HepG2 (cell line): Measurements from ENCODE around the gene ZNF544. TPM values are rescaled to one million over a fixed set of nuclear protein-coding genes. Genes with fewer than 3 reads are reported as not detected.
A peak's percentile ranks its signal among the peaks of the same experiment; 100 is the strongest.

Source experiments
- ATAC-seq: fragments of 200-7000 bp; cut with Tn5 transposase; 3 replicates; pipeline ENCODE4 v1.9.1; 2020; ENCODE audit warnings: mild to moderate bottlenecking, moderate library complexity
- BruUV-seq: library from RNA; stranded (reverse); fragments of 400-500 nt; replicated peaks from 2 replicates; lab custom pipeline; 2021; lab: Mats Ljungman, UMichigan
- CTCF ChIA-PET: fragments of 300-600 bp; formaldehyde crosslinking; extraction: SDS; loops from one replicate; lab custom pipeline; 2021; ENCODE audit warnings: low total read pairs, inconsistent platforms, low intra/inter-chr PET ratio; lab: Yijun Ruan, JAX
- POLR2A ChIA-PET: fragments of 350-600 bp; sonication (Branson Sonifier 250); formaldehyde crosslinking; loops from one replicate; lab custom pipeline; 2020; ENCODE audit warnings: antibody characterized with exemption, inconsistent platforms; lab: Yijun Ruan, JAX
- DNase-seq: peaks from one replicate; pipeline ENCODE4 v3.0.0-alpha.2; 2015; ENCODE audit warnings: low spot score
- FAIRE-seq: peaks from 3 replicates; lab custom pipeline; 2011; peaks lifted over from hg19 to GRCh38; lab: Jason Lieb, UNC
- H2AFZ ChIP-seq: one replicate; pipeline ENCODE4 v1.6.1; 2011; ENCODE audit warnings: low read length, inconsistent platforms
- H3K27ac ChIP-seq: fragments of 300-600 bp; 3 replicates; pipeline ENCODE4 v1.8.0; 2011; ENCODE audit warnings: mixed run types, mild to moderate bottlenecking, mixed read lengths, low read length, inconsistent platforms; ENCODE audit not compliant: insufficient read depth; ENCODE audit errors: extremely low read length
- H3K27me3 ChIP-seq, 2 experiments: fragments of 200-600 bp in 1 of 2; 2 replicates in 1 of 2; 3 replicates in 1 of 2; pipeline versions ENCODE4 v1.6.0 to v1.8.0; 2011; ENCODE audit warnings: low read length in 2 of 2, mild to moderate bottlenecking in 2 of 2, moderate library complexity in 2 of 2, inconsistent platforms in 1 of 2; ENCODE audit not compliant: insufficient read depth in 2 of 2, control insufficient read depth in 1 of 2
- H3K36me3 ChIP-seq, 2 experiments: fragments of 200-600 bp in 1 of 2; replicated peaks in 1 of 2; 2 replicates in 1 of 2; 3 replicates in 1 of 2; pipeline versions ENCODE4 v1.5.1 to v1.8.0; 2011; ENCODE audit warnings: low read length in 2 of 2, inconsistent platforms in 1 of 2; ENCODE audit not compliant: insufficient read depth in 2 of 2, control insufficient read depth in 1 of 2
- H3K4me1 ChIP-seq: 2 replicates; pipeline ENCODE4 v1.5.1; 2012; ENCODE audit warnings: low read length, inconsistent platforms; ENCODE audit not compliant: insufficient read depth
- H3K4me2 ChIP-seq: 2 replicates; pipeline ENCODE4 v1.6.0; 2011; ENCODE audit warnings: low read depth, low read length, inconsistent platforms
- H3K4me3 ChIP-seq, 3 experiments: fragments of 200-600 bp in 1 of 3; sonication (generic), shearing (Covaris generic) in 1 of 3; replicated peaks in 1 of 3; 2 replicates each; pipeline ENCODE4 v1.5.1; 2011 to 2016; ENCODE audit warnings: low read length in 3 of 3, inconsistent platforms in 2 of 3, low read depth in 2 of 3, mild to moderate bottlenecking in 2 of 3, control low read depth in 1 of 3, mixed read lengths in 1 of 3; ENCODE audit not compliant: insufficient read depth in 1 of 3
- H3K79me2 ChIP-seq: one replicate; pipeline ENCODE4 v1.6.1; 2011; ENCODE audit warnings: low read length, inconsistent platforms; ENCODE audit not compliant: insufficient read depth
- H3K9ac ChIP-seq: 2 replicates; pipeline ENCODE4 v1.6.0; 2011; ENCODE audit warnings: mild to moderate bottlenecking, low read depth, low read length, inconsistent platforms; ENCODE audit not compliant: insufficient read depth
- H3K9me3 ChIP-seq: 2 replicates; pipeline ENCODE4 v1.5.1; 2012; ENCODE audit warnings: mild to moderate bottlenecking, low read length
- H4K20me1 ChIP-seq: 2 replicates; pipeline ENCODE4 v1.6.0; 2011; ENCODE audit warnings: inconsistent platforms, mild to moderate bottlenecking, low read length, moderate library complexity; ENCODE audit not compliant: insufficient read depth
- FOSL2 ChIP-seq: sonication (generic); formaldehyde crosslinking; IDR thresholded peaks from 2 replicates; pipeline ENCODE4 v1.4.0; 2020; ENCODE audit warnings: missing genetic modification reagents
- HIVEP1 ChIP-seq: sonication (generic); formaldehyde crosslinking; IDR thresholded peaks from 2 replicates; pipeline ENCODE4 v1.4.0; 2020; ENCODE audit warnings: mild to moderate bottlenecking, missing genetic modification reagents
- PHF8 ChIP-seq: sonication (generic); formaldehyde crosslinking; IDR thresholded peaks from 2 replicates; pipeline ENCODE4 v1.5.0; 2020; ENCODE audit warnings: missing genetic modification reagents
- SP2 ChIP-seq: sonication (generic); formaldehyde crosslinking; IDR thresholded peaks from 2 replicates; pipeline ENCODE4 v1.5.1; 2020; ENCODE audit warnings: mild to moderate bottlenecking, missing genetic modification reagents
- SP4 ChIP-seq: sonication (generic); formaldehyde crosslinking; IDR thresholded peaks from 2 replicates; pipeline ENCODE4 v1.8.1; 2023; ENCODE audit warnings: mild to moderate bottlenecking, missing genetic modification reagents
- ZNF552 ChIP-seq: sonication (generic); formaldehyde crosslinking; IDR thresholded peaks from 2 replicates; pipeline ENCODE4 v1.9.0; 2022; ENCODE audit warnings: missing genetic modification reagents, mild to moderate bottlenecking, borderline replicate concordance
- ZNF713 ChIP-seq: sonication (generic); formaldehyde crosslinking; IDR thresholded peaks from 2 replicates; pipeline ENCODE4 v1.4.0; 2020; ENCODE audit warnings: mild to moderate bottlenecking, missing genetic modification reagents
- ZNF75D ChIP-seq: sonication (generic); formaldehyde crosslinking; IDR thresholded peaks from 2 replicates; pipeline ENCODE4 v1.8.1; 2023; ENCODE audit warnings: missing genetic modification reagents, mild to moderate bottlenecking, borderline replicate concordance
- WGBS: methylation state at CpG from one replicate; pipeline ENCODE4 v1.1.6; 2017; ENCODE audit warnings: low lambda C conversion rate; 5-methylcytosine and 5-hydroxymethylcytosine counted together
- in situ Hi-C: cut with HindIII; loops from 2 replicates; pipeline ENCODE4 v1.10.0; 2017; ENCODE audit warnings: low pct_unique_long_range_greater_than_20kb; ENCODE audit not compliant: extremely low pct_ligation_motif_present
- intact Hi-C: fragments of 100-400 bp; cut with micrococcal nuclease; formaldehyde crosslinking; loops from one replicate; pipeline ENCODE4 v1.10.0; 2022; ENCODE audit not compliant: unreplicated experiment
- polyA plus RNA-seq, 8 experiments: library from polyadenylated mRNA; depleted of rRNA in 3 of 8; stranded (reverse) in 7 of 8; unstranded in 1 of 8; fragments of >200 nt; fragmentation: Illumina TruSeq in 4 of 8; extraction: Trizol in 4 of 8; gene quantifications; 2 replicates each; pipeline versions ENCODE4 v1.2.1 to v1.2.3, GENCODE V29; 2011 to 2016; ENCODE audit warnings: low read depth in 4 of 8, missing spikeins in 1 of 8, mixed read lengths in 1 of 8; ENCODE audit not compliant: insufficient read depth in 1 of 8
- total RNA-seq, 5 experiments: library from RNA; depleted of rRNA; stranded (reverse); fragments of >200 nt; fragmentation: Illumina TruSeq; extraction: Trizol; gene quantifications; 2 replicates each; pipeline ENCODE4 v1.2.3, GENCODE V29; 2016; ENCODE audit warnings: low read depth in 1 of 5
- TF ChIP-seq, protein P1 (sequence below): sonication (generic); formaldehyde crosslinking; IDR thresholded peaks from 2 replicates; pipeline ENCODE4 v1.4.0; 2020; ENCODE audit warnings: mild to moderate bottlenecking, missing genetic modification reagents
- TF ChIP-seq, protein P2 (sequence below): sonication (generic); formaldehyde crosslinking; IDR thresholded peaks from 2 replicates; pipeline ENCODE4 v1.5.0; 2020; ENCODE audit warnings: mild to moderate bottlenecking, missing genetic modification reagents, moderate library complexity

Gene ZNF544
- total and polyA plus RNA-seq, 2 of the 13 experiments (the other 11 are each of a cell fraction or from before 2014, with no cell fraction given) = 13.1 to 17.0 TPM

DNA sequence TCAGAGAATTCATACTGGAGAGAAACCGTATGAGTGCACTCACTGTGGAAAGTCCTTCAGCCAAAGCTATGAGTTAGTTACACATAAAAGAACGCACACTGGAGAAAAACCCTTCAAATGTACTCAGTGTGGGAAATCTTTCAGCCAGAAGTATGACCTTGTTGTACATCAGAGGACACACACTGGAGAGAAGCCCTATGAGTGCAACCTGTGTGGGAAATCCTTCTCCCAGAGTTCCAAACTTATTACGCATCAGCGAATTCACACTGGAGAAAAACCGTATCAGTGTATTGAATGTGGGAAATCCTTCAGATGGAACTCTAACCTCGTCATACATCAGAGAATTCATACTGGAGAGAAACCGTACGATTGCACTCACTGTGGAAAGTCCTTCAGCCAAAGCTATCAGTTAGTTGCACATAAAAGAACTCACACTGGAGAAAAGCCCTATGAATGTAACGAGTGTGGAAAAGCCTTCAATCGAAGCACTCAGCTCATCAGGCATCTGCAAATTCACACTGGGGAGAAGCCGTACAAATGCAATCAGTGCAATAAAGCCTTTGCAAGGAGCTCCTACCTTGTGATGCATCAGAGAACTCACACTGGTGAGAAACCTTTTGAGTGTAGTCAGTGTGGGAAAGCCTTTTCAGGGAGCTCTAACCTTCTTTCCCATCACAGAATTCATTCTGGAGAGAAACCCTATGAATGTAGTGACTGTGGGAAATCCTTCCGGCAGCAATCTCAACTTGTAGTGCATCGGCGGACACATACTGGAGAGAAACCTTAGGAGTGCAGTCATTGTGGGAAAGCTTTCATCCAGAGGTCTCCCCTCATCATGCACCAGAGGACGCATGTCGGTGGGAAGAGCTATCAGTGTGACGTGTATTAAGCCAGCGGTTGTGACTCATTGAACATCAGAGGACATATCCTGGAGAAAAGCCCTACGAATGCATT is 33.5 kb downstream of the ZNF544 start (continued):
- TF ChIP-seq, protein P1, sequence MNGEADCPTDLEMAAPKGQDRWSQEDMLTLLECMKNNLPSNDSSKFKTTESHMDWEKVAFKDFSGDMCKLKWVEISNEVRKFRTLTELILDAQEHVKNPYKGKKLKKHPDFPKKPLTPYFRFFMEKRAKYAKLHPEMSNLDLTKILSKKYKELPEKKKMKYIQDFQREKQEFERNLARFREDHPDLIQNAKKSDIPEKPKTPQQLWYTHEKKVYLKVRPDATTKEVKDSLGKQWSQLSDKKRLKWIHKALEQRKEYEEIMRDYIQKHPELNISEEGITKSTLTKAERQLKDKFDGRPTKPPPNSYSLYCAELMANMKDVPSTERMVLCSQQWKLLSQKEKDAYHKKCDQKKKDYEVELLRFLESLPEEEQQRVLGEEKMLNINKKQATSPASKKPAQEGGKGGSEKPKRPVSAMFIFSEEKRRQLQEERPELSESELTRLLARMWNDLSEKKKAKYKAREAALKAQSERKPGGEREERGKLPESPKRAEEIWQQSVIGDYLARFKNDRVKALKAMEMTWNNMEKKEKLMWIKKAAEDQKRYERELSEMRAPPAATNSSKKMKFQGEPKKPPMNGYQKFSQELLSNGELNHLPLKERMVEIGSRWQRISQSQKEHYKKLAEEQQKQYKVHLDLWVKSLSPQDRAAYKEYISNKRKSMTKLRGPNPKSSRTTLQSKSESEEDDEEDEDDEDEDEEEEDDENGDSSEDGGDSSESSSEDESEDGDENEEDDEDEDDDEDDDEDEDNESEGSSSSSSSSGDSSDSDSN (CRISPR knock-in tag) = no peak
- no peak for TF ChIP-seq SP2 (CRISPR knock-in tag)
- TF ChIP-seq ZNF75D (CRISPR knock-in tag) = 0 out of 2 replicates have a peak, but pooled peaks have one; percentile 49
- TF ChIP-seq, all 625 proteins: peak for 4

DNA sequence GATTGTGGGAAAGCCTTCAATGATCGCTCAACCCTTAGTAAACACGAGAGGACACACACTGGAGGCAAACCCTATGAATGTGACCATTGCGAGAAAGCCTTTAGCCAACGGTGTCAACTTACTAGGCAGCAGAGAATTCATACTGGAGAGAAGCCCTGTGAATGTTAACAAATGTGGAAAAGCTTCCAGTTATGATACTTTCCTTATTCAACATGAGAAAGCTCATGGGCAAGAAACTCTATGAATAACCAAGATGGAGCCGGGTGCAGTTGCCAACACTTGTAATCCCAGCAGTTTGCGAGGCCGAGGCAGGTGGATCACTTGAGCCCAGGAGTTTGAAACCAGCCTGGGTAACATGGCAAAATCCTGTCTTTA is 34.2 kb downstream of the ZNF544 start:
- intact Hi-C loops (no loop called here), in situ Hi-C loops (loop anchor here (10.0 kb wide), 1 partner anchor 68 kb away; no protein-coding TSS in a partner anchor)
- Histone ChIP-seq H3K4me1 (no peaks in the 10 kb centered on the region), H3K4me3 (no peak overlapping the region), H3K27ac (no peak overlapping the region), H2AFZ (no peak overlapping the region), H3K27me3 (no peaks in the 10 kb centered on the region), H3K36me3 (peaks cover 10 to 45% of the 10 kb centered on the region in 2 experiments), H4K20me1 (no peaks in the 10 kb centered on the region), H3K9ac (no peak overlapping the region), H3K9me3 (peaks cover 99% of the 10 kb centered on the region), H3K4me2 (no peak overlapping the region), H3K79me2 (no peaks in the 10 kb centered on the region)
- ChIA-PET CTCF (no interaction called here), POLR2A (interaction anchor here (1.0 kb wide), 1 partner anchor 16 kb away, joined by 3 read pairs; the partner anchor contains the start of gene ZNF8)
- 96% methylated on average over 7 of the region's 7 CpGs for WGBS
- BruUV-seq = no TSS peak
- FAIRE-seq (no peak), DNase-seq (no peak), ATAC-seq (no peak)
- TF ChIP-seq FOSL2 (CRISPR knock-in tag) (no peak), PHF8 (CRISPR knock-in tag) (no peak), SP4 (CRISPR knock-in tag) (no peak), ZNF713 (CRISPR knock-in tag) (no peak), ZNF552 (CRISPR knock-in tag) (no peak), HIVEP1 (CRISPR knock-in tag) (no peak)
- TF ChIP-seq, protein P2, sequence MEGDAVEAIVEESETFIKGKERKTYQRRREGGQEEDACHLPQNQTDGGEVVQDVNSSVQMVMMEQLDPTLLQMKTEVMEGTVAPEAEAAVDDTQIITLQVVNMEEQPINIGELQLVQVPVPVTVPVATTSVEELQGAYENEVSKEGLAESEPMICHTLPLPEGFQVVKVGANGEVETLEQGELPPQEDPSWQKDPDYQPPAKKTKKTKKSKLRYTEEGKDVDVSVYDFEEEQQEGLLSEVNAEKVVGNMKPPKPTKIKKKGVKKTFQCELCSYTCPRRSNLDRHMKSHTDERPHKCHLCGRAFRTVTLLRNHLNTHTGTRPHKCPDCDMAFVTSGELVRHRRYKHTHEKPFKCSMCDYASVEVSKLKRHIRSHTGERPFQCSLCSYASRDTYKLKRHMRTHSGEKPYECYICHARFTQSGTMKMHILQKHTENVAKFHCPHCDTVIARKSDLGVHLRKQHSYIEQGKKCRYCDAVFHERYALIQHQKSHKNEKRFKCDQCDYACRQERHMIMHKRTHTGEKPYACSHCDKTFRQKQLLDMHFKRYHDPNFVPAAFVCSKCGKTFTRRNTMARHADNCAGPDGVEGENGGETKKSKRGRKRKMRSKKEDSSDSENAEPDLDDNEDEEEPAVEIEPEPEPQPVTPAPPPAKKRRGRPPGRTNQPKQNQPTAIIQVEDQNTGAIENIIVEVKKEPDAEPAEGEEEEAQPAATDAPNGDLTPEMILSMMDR (CRISPR knock-in tag) = no peak
